ENCODE data around the gene EHD1. TPM values are rescaled to one million over a fixed set of nuclear protein-coding genes. Genes with fewer than 3 reads are reported as not detected.

Gene EHD1
- total and polyA plus RNA-seq, 9 of the 15 experiments (the other 6 are each of a cell fraction or from before 2014, with no cell fraction given), result 0.46 to 65.0 (median 16.4) TPM

- peak; percentile 12; the same call in 1 of the 2 replicates for TF ChIP-seq NR2C1 (IDR thresholded peaks at IDR 0.05)
- TF ChIP-seq NR2C1 (tag; IDR thresholded peaks at IDR 0.05), result peak; percentile 35; the same call in 1 of the 2 replicates
- peak; percentile 67; the same call in 1 of the 2 replicates for TF ChIP-seq THRAP3 (IDR thresholded peaks at IDR 0.05; ENCODE audit: borderline replicate concordance)
- TF ChIP-seq E2F6 (IDR thresholded peaks at IDR 0.05; ENCODE audit: borderline replicate concordance in 1 of 2, extremely low read depth in 1 of 2, insufficient read depth in 1 of 2, insufficient read length in 1 of 2, low read depth in 1 of 2, low read length in 1 of 2, poor library complexity in 1 of 2, severe bottlenecking in 1 of 2), result peak; percentile 68 to 81
- peak; percentile 81 for TF ChIP-seq SMAD4 (CRISPR knock-in tag; conservative IDR thresholded peaks at IDR 0.05)
- no peak for TF ChIP-seq ZNF408 (CRISPR knock-in tag; IDR thresholded peaks at IDR 0.05; ENCODE audit: low read depth)
- peak; percentile 89 for TF ChIP-seq DPF2 (IDR thresholded peaks at IDR 0.05)
- peak; percentile 82 for TF ChIP-seq ZNF316 (IDR thresholded peaks at IDR 0.05)
- no peak for TF ChIP-seq SETDB1 (IDR thresholded peaks at IDR 0.05; ENCODE audit: low read length)
- peak; percentile 97 for TF ChIP-seq ZNF592 (IDR thresholded peaks at IDR 0.05)
- TF ChIP-seq ZBTB49 (CRISPR knock-in tag; IDR thresholded peaks at IDR 0.05; ENCODE audit: borderline replicate concordance), result no peak
Measured at GRCh38 chr11:64885367-64886286, 7.2 kb upstream of the EHD1 start (continued).

All from K562 (cell line).